Parathyroid adenoma (tissue), 2 donors: ENCODE results near the gene ITLN1.

Source experiments
- H2AFZ ChIP-seq: fragments of 300-600 bp; sonication (generic); one replicate; pipeline ENCODE4 v1.7.0; 2017; ENCODE audit warnings: antibody characterized with exemption, mild to moderate bottlenecking
- H3K27ac ChIP-seq: fragments of 300-600 bp; sonication (generic); one replicate; pipeline ENCODE4 v1.7.0; 2017
- H3K27me3 ChIP-seq: fragments of 300-600 bp; sonication (generic); one replicate; pipeline ENCODE4 v1.7.0; 2017; ENCODE audit warnings: low read length; ENCODE audit not compliant: control insufficient read depth, insufficient read depth
- H3K36me3 ChIP-seq: fragments of 300-600 bp; sonication (generic); one replicate; pipeline ENCODE4 v1.7.0; 2017; ENCODE audit warnings: low read length; ENCODE audit not compliant: control insufficient read depth, insufficient read depth
- H3K4me1 ChIP-seq: fragments of 300-600 bp; sonication (generic); one replicate; pipeline ENCODE4 v1.7.0; 2017; ENCODE audit warnings: control low read depth
- H3K4me2 ChIP-seq: fragments of 300-600 bp; sonication (generic); one replicate; pipeline ENCODE4 v1.7.0; 2017; ENCODE audit warnings: low read length
- H3K4me3 ChIP-seq: fragments of 300-600 bp; sonication (generic); one replicate; pipeline ENCODE4 v1.7.0; 2017; ENCODE audit warnings: low read depth, low read length
- H3K79me2 ChIP-seq: fragments of 300-600 bp; sonication (generic); one replicate; pipeline ENCODE4 v1.7.0; 2017; ENCODE audit warnings: control low read depth
- H3K9ac ChIP-seq: fragments of 300-600 bp; sonication (generic); one replicate; pipeline ENCODE4 v1.7.0; 2017; ENCODE audit warnings: mild to moderate bottlenecking
- H3K9me3 ChIP-seq: fragments of 300-600 bp; sonication (generic); one replicate; pipeline ENCODE4 v1.7.0; 2017; ENCODE audit warnings: low read length; ENCODE audit not compliant: control insufficient read depth
- CTCF ChIP-seq: fragments of 300-600 bp; sonication (generic); IDR thresholded peaks from one replicate; pipeline ENCODE4 v1.7.0; 2017; ENCODE audit warnings: antibody characterized with exemption, mild to moderate bottlenecking
- donor health status: primary hyperparathyroidism.

ITLN1 gene

GRCh38 chr1:160838888-160839287, 46.1 kb downstream of the ITLN1 start:
- Histone ChIP-seq H3K9me3 (no peaks in the 10 kb centered on the region), H3K4me2 (no peak overlapping the region), H3K27ac (no peak overlapping the region), H3K36me3 (no peaks in the 10 kb centered on the region), H2AFZ (no peak overlapping the region), H3K4me3 (no peak overlapping the region), H3K9ac (no peak overlapping the region), H3K27me3 (no peaks in the 10 kb centered on the region), H3K4me1 (no peaks in the 10 kb centered on the region), H3K79me2 (no peaks in the 10 kb centered on the region)
- no peak for TF ChIP-seq CTCF

DNA sequence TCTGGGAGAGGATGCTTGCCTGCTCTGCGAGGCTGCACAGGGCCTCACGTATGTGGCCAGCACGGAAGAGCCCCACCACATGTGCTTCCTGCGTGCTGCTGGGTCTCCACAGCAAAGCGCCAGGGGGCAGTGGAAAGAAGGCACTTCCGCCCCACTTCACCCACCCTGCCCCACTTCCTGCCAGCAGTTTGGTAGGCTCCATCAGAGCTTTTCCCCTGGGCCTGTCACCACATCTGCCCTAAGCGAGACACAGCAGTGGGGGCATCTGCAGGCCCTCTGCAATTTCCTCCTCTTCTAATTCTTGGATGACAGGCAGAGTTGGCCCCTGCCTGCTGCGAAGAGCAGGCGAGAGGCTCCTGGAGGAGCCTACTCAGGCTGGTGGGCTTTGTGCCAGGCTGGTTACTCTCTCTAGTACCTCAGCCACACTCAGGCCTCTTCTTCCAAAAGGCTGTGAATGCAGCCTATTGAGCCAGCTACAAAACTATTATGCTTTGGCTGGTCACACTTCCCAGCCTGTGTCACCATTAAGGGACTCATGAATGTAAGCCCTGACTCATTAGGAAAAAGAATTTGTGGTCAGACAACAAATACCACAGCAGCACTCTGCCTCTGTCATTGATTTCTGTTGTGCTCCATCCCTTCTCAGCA, 47.3 kb downstream of the ITLN1 start:
- Histone ChIP-seq H3K27ac (no peak overlapping the region), H3K27me3 (no peaks in the 10 kb centered on the region), H3K79me2 (no peaks in the 10 kb centered on the region), H3K36me3 (no peaks in the 10 kb centered on the region), H3K9me3 (no peaks in the 10 kb centered on the region), H3K4me2 (no peak overlapping the region), H3K9ac (no peak overlapping the region), H3K4me3 (no peak overlapping the region), H2AFZ (no peak overlapping the region), H3K4me1 (no peaks in the 10 kb centered on the region)
- no peak for TF ChIP-seq CTCF

GRCh38 chr1:160836981-160837557, 47.9 kb downstream of the ITLN1 start:
- H3K79me2 ChIP-seq, result no peaks in the 10 kb centered on the region
- TF ChIP-seq CTCF, result no peak
- no peaks in the 10 kb centered on the region for H3K9me3 ChIP-seq
- no peak overlapping the region for H2AFZ ChIP-seq
- H3K9ac ChIP-seq, result no peak overlapping the region
- H3K4me2 ChIP-seq, result no peak overlapping the region
- no peak overlapping the region for H3K4me3 ChIP-seq
- no peaks in the 10 kb centered on the region for H3K36me3 ChIP-seq
- H3K27me3 ChIP-seq, result no peaks in the 10 kb centered on the region
- H3K27ac ChIP-seq, result no peak overlapping the region
- H3K4me1 ChIP-seq, result no peaks in the 10 kb centered on the region

GRCh38 chr1:160836561-160836960, 48.4 kb downstream of the ITLN1 start:
- H3K9me3 ChIP-seq, result no peaks in the 10 kb centered on the region
- H3K9ac ChIP-seq, result no peak overlapping the region
- TF ChIP-seq CTCF, result no peak
- H3K4me3 ChIP-seq, result no peak overlapping the region
- no peaks in the 10 kb centered on the region for H3K79me2 ChIP-seq
- H3K27me3 ChIP-seq, result no peaks in the 10 kb centered on the region
- no peaks in the 10 kb centered on the region for H3K4me1 ChIP-seq
- no peak overlapping the region for H3K27ac ChIP-seq
- no peak overlapping the region for H2AFZ ChIP-seq
- no peak overlapping the region for H3K4me2 ChIP-seq
- no peaks in the 10 kb centered on the region for H3K36me3 ChIP-seq

GRCh38 chr1:160835751-160836150, 49.2 kb downstream of the ITLN1 start:
- H3K9ac ChIP-seq, result no peak overlapping the region
- H3K79me2 ChIP-seq, result no peaks in the 10 kb centered on the region
- H3K4me3 ChIP-seq, result no peak overlapping the region
- H3K27me3 ChIP-seq, result no peaks in the 10 kb centered on the region
- no peak overlapping the region for H3K4me2 ChIP-seq
- no peaks in the 10 kb centered on the region for H3K9me3 ChIP-seq
- H2AFZ ChIP-seq, result no peak overlapping the region
- H3K27ac ChIP-seq, result no peak overlapping the region
- TF ChIP-seq CTCF, result no peak
- no peaks in the 10 kb centered on the region for H3K36me3 ChIP-seq
- no peaks in the 10 kb centered on the region for H3K4me1 ChIP-seq
